Measurements from ENCODE around the gene FEM1A.
A peak's percentile ranks its signal among the peaks of the same experiment; 100 is the strongest.
"Not testable (repeated sequence)": the region's sequence is repeated elsewhere in the genome, so short reads cannot be mapped to it uniquely, and the experiment has no call there.

FEM1A gene, protein sequence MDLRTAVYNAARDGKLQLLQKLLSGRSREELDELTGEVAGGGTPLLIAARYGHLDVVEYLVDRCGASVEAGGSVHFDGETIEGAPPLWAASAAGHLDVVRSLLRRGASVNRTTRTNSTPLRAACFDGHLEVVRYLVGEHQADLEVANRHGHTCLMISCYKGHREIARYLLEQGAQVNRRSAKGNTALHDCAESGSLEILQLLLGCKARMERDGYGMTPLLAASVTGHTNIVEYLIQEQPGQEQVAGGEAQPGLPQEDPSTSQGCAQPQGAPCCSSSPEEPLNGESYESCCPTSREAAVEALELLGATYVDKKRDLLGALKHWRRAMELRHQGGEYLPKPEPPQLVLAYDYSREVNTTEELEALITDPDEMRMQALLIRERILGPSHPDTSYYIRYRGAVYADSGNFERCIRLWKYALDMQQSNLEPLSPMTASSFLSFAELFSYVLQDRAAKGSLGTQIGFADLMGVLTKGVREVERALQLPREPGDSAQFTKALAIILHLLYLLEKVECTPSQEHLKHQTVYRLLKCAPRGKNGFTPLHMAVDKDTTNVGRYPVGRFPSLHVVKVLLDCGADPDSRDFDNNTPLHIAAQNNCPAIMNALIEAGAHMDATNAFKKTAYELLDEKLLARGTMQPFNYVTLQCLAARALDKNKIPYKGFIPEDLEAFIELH

DNA sequence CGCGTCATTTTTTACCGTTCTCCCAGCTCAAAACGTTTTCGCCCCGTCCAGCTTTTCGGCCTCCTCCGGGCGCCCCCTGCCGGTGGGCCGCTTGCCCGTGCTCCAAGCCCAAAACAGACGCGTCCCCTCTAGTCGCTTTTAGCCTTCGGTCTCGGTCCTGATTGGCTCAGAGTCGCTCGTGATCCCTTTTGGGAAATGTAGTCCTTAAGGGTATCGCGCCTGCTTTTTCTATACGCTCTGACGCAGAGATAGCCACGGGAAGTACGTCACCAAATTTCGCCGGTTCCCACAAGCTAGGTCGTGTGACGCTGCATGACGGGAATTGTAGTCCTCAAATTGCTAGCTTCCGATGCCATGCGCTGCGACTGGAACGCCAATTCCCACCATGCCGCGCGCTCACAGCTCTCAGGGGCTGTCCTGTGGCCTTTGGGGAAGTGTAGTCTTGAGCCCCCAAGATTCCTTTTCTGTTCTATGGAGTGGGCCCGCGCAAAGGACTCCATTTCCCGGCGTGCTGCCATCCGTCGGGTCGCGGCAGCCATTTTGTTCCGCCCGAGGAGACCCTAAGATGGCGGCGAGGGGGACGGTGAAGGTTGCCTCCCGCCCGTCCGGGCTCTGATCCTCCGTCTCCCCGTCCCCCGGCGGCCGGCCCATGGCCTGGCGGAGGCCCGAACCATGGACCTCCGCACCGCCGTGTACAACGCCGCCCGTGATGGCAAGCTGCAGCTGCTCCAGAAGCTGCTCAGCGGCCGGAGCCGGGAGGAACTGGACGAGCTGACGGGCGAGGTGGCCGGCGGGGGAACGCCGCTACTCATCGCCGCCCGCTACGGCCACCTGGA lies at the start of gene FEM1A:
Gene FEM1A, plus strand, starts transcription at position 552 of the 836 bp plus-strand sequence. Its CDS starts 121 bp downstream, at position 673.
- DNase-seq: peak; percentile 91 to 100 (median 100)

DNA sequence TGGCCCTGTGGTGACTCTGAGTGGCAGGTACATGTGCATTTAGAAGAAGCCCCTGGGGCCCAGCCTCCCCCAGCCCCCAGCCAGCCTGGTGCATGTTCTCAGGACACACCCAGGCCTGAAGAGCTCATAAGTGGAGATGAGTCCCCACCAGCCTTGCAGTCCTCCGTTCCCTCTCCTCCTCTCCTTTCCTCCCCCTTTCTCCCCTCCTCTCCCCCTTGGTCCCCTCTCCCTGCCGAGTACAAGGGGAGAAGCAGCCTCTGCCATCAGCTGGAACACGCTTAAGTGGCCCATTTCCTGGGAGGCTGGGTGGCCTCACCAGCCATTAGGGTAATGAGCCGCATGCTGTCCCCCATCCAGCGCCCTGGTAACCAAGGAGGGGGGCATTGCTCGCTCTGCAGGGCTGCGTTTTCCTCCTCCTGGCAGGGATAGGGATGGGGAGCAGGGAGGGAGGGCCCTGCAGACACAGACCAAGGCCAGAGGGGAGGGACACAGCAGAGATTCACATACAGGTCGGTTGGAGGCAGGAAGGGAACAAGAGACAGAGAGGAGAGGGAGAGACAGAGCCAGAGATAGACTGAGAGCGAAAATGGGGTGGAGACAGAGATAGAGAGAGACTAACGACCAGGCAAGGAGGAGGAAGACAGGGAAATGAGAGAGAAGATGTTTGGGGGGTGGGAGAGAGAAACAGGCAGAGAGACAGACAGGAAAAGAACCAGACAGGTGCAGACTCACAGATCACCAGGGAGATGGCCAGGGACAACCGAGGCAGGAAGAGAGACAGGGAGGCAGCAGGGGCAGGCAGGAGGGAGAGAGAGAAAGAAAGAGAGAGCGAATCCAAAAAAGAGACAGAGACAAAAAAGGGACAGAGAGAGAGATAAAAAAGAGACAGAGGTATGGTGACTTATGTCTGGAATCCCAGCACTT lies 48.5 kb upstream of the FEM1A start:
- peak in 21 of 51 donors; percentile 5 to 62 (median 28) for DNase-seq

DNA sequence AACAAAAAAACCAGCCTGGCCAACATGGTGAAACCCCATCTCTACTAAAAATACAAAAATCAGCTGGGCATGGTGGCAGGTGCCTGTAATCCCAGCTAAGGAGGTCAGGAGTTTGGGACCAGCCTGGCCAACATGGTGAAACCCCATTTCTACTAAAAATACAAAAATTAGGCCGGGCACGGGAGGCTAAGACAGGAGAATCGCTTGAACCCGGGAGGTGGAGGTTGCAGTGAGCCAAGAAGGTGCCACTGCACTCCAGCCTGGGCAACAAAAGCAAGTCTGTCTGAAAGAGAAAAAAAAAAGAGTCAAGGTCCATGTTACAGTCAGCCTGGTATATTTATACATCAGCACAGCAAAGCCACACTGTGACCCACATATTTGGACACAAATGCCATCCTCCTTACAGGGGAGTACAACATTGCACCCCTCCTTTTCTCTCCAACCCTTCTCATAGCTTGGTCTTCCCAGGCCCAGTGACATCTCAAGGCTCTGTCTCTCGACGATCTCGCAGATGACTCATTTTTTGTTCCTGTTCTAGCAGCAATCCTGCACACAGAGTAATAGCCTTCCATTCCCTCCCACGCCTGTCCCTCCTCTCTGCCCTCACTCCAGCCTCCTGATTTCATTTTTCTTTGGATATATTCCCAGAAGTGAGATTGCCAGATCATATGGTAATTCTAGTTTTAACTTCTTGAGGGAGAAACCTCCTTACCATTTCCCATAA lies 46.9 kb upstream of the FEM1A start:
- DNase-seq: peak in 5 of 51 donors; percentile 7 to 60 (median 29)

DNA sequence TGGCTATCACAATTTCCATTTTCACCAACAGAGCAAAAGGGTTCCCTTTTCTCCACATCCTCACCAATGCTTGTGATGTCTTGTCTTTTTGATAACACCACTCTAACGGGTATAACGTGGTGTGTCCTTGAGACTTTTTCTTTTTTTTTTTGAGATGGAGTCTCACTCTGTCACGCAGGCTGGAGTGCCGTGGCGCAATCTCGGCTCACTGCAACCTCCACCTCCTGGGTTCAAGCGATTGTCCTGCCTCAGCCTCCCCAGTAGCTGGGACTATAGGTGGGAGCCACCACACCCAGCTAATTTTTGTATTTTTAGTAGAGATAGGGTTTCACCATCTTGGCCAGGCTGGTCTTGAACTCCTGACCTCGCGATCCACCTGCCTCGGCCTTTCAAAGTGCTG lies 46.4 kb upstream of the FEM1A start:
- DNase-seq: not testable (repeated sequence)

- no peak for DNase-seq
Measured at GRCh38 chr19:4745986-4746385, 45.5 kb upstream of the FEM1A start.

GRCh38 chr19:4748185-4748584 lies 43.3 kb upstream of the FEM1A start:
- DNase-seq: no peak

- DNase-seq: peak in 2 of 51 donors; percentile 21 to 44
Measured at GRCh38 chr19:4748589-4748988, 42.9 kb upstream of the FEM1A start.

DNA sequence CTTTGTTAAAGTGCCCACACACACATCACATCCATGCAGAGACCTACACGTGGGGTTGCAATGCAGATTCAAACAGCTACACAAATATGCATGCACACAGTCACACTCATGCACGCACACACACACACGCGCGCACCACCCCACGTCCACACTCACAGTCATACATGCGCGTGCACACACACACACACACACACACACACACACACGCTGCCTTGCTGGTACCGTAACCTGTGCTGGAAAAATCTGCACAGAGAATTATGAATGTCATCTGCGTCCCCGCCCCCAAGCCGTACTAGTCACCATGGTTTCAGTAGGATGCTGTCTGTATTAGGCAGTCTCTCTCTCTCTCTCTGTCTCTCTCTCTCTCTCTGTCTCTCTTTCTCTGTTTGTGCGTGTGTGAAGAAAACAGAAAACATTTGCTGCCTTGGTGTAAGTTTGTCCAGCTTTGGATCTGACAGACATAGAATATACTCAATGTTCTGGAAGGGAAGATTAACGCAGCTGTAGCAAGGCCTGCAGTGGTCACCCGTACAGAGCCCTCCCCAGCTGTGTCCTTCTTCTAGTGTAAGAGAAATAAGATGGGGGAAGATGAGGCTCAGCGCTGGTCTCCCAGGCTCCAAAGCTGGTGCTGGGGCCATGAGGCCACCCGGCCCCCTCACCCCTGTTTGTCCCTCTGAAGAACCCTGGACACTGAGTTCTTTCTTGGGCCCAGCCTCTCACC lies 41.5 kb upstream of the FEM1A start:
- peak in 8 of 51 donors; percentile 2 to 82 (median 16) for DNase-seq

GRCh38 chr19:4754248-4754647 lies 37.3 kb upstream of the FEM1A start:
- no peak for DNase-seq

DNA sequence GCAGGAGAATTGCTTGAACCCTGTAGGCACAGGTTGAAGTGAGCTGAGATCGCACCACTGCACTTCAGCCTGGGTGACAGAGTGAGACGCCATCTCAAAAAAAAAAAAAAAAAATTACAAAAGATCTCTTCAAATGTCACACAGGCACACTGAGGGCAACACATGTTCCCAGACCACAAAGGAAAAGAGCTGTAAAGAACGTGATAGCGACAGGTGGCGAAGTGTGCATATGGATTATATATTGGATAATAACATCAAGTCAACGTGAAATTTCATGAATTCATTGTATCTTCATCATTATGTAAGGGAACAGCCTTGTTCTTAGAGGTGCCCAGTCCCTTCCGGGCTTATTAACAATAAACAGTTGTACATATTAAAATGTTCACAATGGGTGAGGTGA lies 36.1 kb upstream of the FEM1A start:
- no peak for DNase-seq

GRCh38 chr19:4758082-4758481 lies 33.5 kb upstream of the FEM1A start:
- no peak for DNase-seq

- DNase-seq: no peak
Measured at GRCh38 chr19:4758659-4759058, 32.9 kb upstream of the FEM1A start.

- peak; percentile 6 to 96 (median 87) for DNase-seq
Measured at GRCh38 chr19:4759388-4760284, 31.9 kb upstream of the FEM1A start.

DNA sequence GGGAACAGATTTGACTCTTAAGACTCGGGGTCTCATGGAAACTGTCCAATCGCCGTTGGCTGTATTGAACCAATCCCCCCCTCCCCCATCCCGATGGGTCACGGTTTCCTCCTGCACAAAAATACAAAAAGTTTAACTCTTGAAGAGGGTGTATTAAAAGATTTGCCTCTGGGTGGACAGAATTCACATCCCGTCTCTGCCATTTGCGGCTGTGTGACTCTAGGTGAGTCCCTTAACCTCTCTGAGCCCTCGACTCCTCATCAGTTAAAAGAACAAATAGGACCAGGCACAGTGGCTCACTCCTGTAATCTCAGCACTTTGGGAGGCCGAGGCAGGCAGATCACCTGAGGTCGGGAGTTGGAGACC lies 31.3 kb upstream of the FEM1A start:
- DNase-seq: no peak

- no peak for DNase-seq
Measured at GRCh38 chr19:4763021-4763420, 28.5 kb upstream of the FEM1A start.

GRCh38 chr19:4764393-4764660 lies 27.2 kb upstream of the FEM1A start:
- no peak for DNase-seq

GRCh38 chr19:4768934-4769777 lies 22.4 kb upstream of the FEM1A start:
- DNase-seq: peak in 46 of 51 donors; percentile 4 to 76 (median 59)

DNA sequence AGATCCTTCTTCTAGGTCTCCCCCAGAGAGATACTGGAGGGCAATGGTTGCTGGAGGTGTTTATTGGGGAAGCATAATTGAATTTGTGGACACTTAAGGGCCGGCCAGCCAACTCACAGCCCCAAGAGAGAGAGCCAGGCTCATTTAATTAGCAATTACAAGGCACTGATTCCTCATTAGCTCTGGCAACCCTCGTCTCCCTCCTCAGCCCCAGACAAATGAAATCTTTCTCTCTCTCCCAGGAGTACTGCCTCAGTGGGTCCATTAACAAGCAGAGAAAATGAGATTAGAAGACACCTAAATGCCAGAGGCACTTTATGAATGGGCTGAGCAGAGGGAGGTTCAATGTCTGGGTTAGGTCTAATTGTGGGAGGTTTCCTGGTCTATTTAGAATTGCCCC lies 19.0 kb upstream of the FEM1A start:
- DNase-seq: no peak

Data from hypothalamus (tissue), 51 donors.